Testis (tissue), 2 donors: ENCODE results near the gene UNC80.

Source experiments
- CTCF ChIP-seq, 3 experiments: fragments of 450-650 bp in 2 of 3; fragments of 200-600 bp in 1 of 3; sonication (generic) in 1 of 3; IDR thresholded peaks; one replicate each; pipeline ENCODE4 v1.5.1; 2016 to 2019; ENCODE audit warnings: antibody characterized with exemption in 3 of 3, mild to moderate bottlenecking in 2 of 3, moderate library complexity in 1 of 3
- POLR2A ChIP-seq: fragments of 450-650 bp; IDR thresholded peaks from one replicate; pipeline ENCODE4 v1.6.1; 2017; ENCODE audit warnings: antibody characterized with exemption, mild to moderate bottlenecking, moderate library complexity

GRCh38 chr2:209817844-209818271 is 46.2 kb downstream of the UNC80 start:
- no peak for TF ChIP-seq CTCF (IDR thresholded peaks at IDR 0.05)
- no peak for TF ChIP-seq POLR2A
